Sigmoid colon (tissue), 7 donors: ENCODE measurements around the gene GPANK1. TPM values are rescaled to one million over a fixed set of nuclear protein-coding genes. Genes with fewer than 3 reads are reported as not detected.

Source experiments
- DNase-seq: peaks from one replicate; pipeline ENCODE4 v3.0.0-alpha.2; 2019
- H3K27ac ChIP-seq, 4 donors: fragments of 200-600 bp; sonication (generic); one replicate each; pipeline ENCODE4 v1.5.1; 2016 to 2019; ENCODE audit warnings: mild to moderate bottlenecking in 1 of 4
- H3K27me3 ChIP-seq, 3 donors: fragments of 200-600 bp; sonication (generic); one replicate each; pipeline ENCODE4 v1.5.1; 2019; ENCODE audit warnings: mild to moderate bottlenecking in 1 of 3
- H3K36me3 ChIP-seq, 4 donors: fragments of 200-600 bp; sonication (generic); one replicate each; pipeline ENCODE4 v1.5.1; 2016 to 2019
- H3K4me1 ChIP-seq, 4 donors: fragments of 200-600 bp; sonication (generic); one replicate each; pipeline ENCODE4 v1.5.1; 2017 to 2019
- H3K4me3 ChIP-seq, 4 donors: fragments of 200-600 bp; sonication (generic); one replicate each; pipeline ENCODE4 v1.5.1; 2017 to 2019; ENCODE audit warnings: mild to moderate bottlenecking in 2 of 4, moderate library complexity in 1 of 4
- H3K9me3 ChIP-seq, 4 donors: fragments of 200-600 bp in 3 of 4; sonication (generic) in 3 of 4; one replicate each; pipeline versions ENCODE4 v1.5.1 to v1.6.1; 2013 to 2019
- EP300 ChIP-seq, 4 donors: sonication (generic); formaldehyde crosslinking; IDR thresholded peaks; one replicate each; pipeline ENCODE4 v1.6.1; 2017; ENCODE audit warnings: antibody characterized with exemption in 4 of 4
- POLR2A ChIP-seq, 2 donors: fragments of 450-650 bp; IDR thresholded peaks; one replicate each; pipeline ENCODE4 v1.6.1; 2016; ENCODE audit warnings: antibody characterized with exemption in 2 of 2, mild to moderate bottlenecking in 2 of 2, moderate library complexity in 2 of 2
- POLR2AphosphoS5 ChIP-seq, 4 donors: sonication (generic); formaldehyde crosslinking; IDR thresholded peaks; one replicate each; pipeline ENCODE4 v1.6.1; 2017; ENCODE audit warnings: antibody characterized with exemption in 4 of 4
- WGBS, 2 donors: extraction: QIAGEN DNeasy Blood & Tissue Kit; methylation state at CpG; one replicate each; pipeline ENCODE4 v1.1.7; 2013; 5-methylcytosine and 5-hydroxymethylcytosine counted together
- intact Hi-C: fragments of 100-400 bp; cut with DNase I; formaldehyde crosslinking; loops from one replicate; pipeline ENCODE4 v1.15.1; 2023
- polyA plus RNA-seq, 3 donors: library from polyadenylated mRNA; stranded (reverse); fragments of 200-250 nt; gene quantifications; one replicate each; pipeline ENCODE4 v1.2.3, GENCODE V29; 2013
- total RNA-seq, 4 donors: library from RNA; depleted of rRNA; stranded (reverse); fragments of >200 nt; gene quantifications; one replicate each; pipeline ENCODE4 v1.1.0, GENCODE V29; 2016
- TF ChIP-seq, protein P1 (sequence below), 4 experiments: fragments of 450-650 bp in 3 of 4; fragments of 200-600 bp in 1 of 4; IDR thresholded peaks; one replicate each; pipeline ENCODE4 v1.5.1; 2016 to 2019; ENCODE audit warnings: antibody characterized with exemption in 4 of 4, mild to moderate bottlenecking in 3 of 4, moderate library complexity in 2 of 4
- donor health status: healthy with polysubstance abuse.
- donor health status: Bipolar disorder and iron deficiency.
- donor health status: healthy.

Gene GPANK1
- total and polyA plus RNA-seq, 7 donors = 15.3 to 29.6 (median 22.8) TPM

- TF ChIP-seq POLR2A (IDR thresholded peaks at IDR 0.05) (no peak), EP300 (IDR thresholded peaks at IDR 0.05) (no peak), POLR2AphosphoS5 (IDR thresholded peaks at IDR 0.05) (no peak)
- TF ChIP-seq, protein P1, sequence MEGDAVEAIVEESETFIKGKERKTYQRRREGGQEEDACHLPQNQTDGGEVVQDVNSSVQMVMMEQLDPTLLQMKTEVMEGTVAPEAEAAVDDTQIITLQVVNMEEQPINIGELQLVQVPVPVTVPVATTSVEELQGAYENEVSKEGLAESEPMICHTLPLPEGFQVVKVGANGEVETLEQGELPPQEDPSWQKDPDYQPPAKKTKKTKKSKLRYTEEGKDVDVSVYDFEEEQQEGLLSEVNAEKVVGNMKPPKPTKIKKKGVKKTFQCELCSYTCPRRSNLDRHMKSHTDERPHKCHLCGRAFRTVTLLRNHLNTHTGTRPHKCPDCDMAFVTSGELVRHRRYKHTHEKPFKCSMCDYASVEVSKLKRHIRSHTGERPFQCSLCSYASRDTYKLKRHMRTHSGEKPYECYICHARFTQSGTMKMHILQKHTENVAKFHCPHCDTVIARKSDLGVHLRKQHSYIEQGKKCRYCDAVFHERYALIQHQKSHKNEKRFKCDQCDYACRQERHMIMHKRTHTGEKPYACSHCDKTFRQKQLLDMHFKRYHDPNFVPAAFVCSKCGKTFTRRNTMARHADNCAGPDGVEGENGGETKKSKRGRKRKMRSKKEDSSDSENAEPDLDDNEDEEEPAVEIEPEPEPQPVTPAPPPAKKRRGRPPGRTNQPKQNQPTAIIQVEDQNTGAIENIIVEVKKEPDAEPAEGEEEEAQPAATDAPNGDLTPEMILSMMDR (IDR thresholded peaks at IDR 0.05) = no peak
- Histone ChIP-seq H3K27ac (no peak overlapping the region), H3K36me3 (peaks cover 76 to 94% (median 81%) of the 10 kb centered on the region in 4 donors), H3K4me1 (peaks cover 0 to 4% (median 0%) of the 10 kb centered on the region in 4 donors), H3K4me3 (no peak overlapping the region), H3K9me3 (no peaks in the 10 kb centered on the region), H3K27me3 (no peaks in the 10 kb centered on the region)
- 96 to 97% methylated on average over 9 of the region's 9 CpGs for WGBS, 2 donors
- DNase-seq = no peak
- intact Hi-C loops = no loop called here
These were observed 19.5 kb downstream of the GPANK1 start for GRCh38 chr6:31645325-31645724.

GRCh38 chr6:31643818-31644454 is 20.9 kb downstream of the GPANK1 start:
- 91 to 92% methylated on average over 17 of the region's 17 CpGs for WGBS, 2 donors
- intact Hi-C loops = no loop called here
- no peak for TF ChIP-seq POLR2A (IDR thresholded peaks at IDR 0.05)
- no peak for TF ChIP-seq POLR2AphosphoS5 (IDR thresholded peaks at IDR 0.05)
- TF ChIP-seq, protein P1 (IDR thresholded peaks at IDR 0.05) = no peak
- no peak for TF ChIP-seq EP300 (IDR thresholded peaks at IDR 0.05)
- Histone ChIP-seq H3K27ac (no peak overlapping the region), H3K27me3 (no peaks in the 10 kb centered on the region), H3K9me3 (no peaks in the 10 kb centered on the region), H3K4me3 (no peak overlapping the region), H3K36me3 (peaks cover 77 to 98% (median 87%) of the 10 kb centered on the region in 4 donors), H3K4me1 (no peaks in the 10 kb centered on the region)
- DNase-seq = no peak

GRCh38 chr6:31642798-31643570 is 21.8 kb downstream of the GPANK1 start:
- Histone ChIP-seq H3K9me3 (no peaks in the 10 kb centered on the region), H3K4me3 (no peak overlapping the region), H3K27ac (no peak overlapping the region), H3K27me3 (no peaks in the 10 kb centered on the region), H3K4me1 (no peaks in the 10 kb centered on the region), H3K36me3 (peaks cover 69 to 96% (median 83%) of the 10 kb centered on the region in 4 donors)
- 89 to 93% methylated on average over 6 of the region's 6 CpGs for WGBS, 2 donors
- intact Hi-C loops = no loop called here
- TF ChIP-seq POLR2AphosphoS5 (IDR thresholded peaks at IDR 0.05) (no peak), POLR2A (IDR thresholded peaks at IDR 0.05) (no peak), EP300 (IDR thresholded peaks at IDR 0.05) (no peak)
- TF ChIP-seq, protein P1 (IDR thresholded peaks at IDR 0.05) = no peak
- no peak for DNase-seq

DNA sequence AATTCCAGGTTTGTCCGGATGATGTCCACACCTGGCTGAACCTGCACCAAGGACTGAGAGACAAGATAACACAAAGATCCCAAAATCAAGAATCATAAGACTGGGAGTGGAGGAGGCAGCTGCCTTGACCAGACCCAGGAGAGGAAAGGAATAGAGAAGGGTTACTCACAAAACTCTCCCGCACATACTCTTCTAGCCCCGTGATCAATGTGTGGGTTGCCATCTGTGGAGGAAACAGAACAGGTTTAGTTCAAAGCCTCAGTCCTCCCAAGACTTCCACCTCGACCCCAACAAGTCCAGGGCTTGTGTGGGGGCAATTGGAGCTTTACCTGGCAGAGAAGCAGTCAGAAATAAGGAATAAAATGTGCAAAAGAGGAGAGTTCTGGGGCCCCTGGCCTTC is 23.4 kb downstream of the GPANK1 start:
- TF ChIP-seq POLR2AphosphoS5 (IDR thresholded peaks at IDR 0.05) = no peak
- no peak for TF ChIP-seq POLR2A (IDR thresholded peaks at IDR 0.05)
- TF ChIP-seq, protein P1 (IDR thresholded peaks at IDR 0.05) = no peak
- H3K9me3 ChIP-seq = no peaks in the 10 kb centered on the region
- H3K27me3 ChIP-seq = no peaks in the 10 kb centered on the region
- H3K27ac ChIP-seq = no peak overlapping the region
- H3K36me3 ChIP-seq = peaks cover 68 to 96% (median 84%) of the 10 kb centered on the region in 4 donors
- intact Hi-C loops = no loop called here
- H3K4me3 ChIP-seq = no peak overlapping the region
- 87 to 89% methylated on average over 4 of the region's 4 CpGs for WGBS, 2 donors
- H3K4me1 ChIP-seq = no peaks in the 10 kb centered on the region
- no peak for DNase-seq
